GM21717 (cell line): ENCODE results near the gene TSEN54.

Experiments
- ATAC-seq: cut with Tn5 transposase; IDR thresholded peaks from one replicate; pipeline ENCODE4 v1.9.1; 2021; ENCODE audit warnings: mild to moderate bottlenecking, moderate library complexity; ENCODE audit not compliant: unreplicated experiment

The TSEN54 gene

DNA sequence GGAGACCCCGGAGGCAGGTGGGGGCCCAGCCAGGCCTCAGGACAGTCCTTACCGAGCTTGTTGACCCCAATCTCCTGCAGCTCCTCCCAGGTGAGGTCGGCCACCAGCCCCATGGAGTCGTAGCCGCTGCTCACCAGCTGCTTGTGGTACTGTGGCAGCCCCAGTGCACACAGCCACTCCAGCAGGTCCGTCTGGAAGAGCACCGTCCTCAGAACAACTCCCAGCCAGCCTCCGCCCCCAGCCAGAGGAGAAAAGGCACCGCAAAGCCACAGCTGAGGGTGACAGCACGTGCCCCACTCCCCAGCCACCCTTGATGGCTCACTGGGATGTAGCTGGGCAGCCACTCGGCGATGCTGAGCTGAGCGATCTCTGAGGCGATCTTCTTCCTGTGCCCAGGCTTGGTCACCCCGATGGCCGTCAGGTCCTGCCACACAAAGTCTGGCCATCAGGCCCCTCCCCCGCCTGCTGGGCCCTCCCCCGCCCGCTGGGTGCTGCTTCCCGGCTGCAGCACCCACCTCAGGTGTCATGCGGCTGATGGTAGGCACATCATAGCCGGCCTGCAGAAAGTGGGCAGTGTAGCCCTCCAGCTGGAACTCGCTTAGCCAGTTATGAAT, 12.9 kb upstream of the TSEN54 start:
- no peak for ATAC-seq

DNA sequence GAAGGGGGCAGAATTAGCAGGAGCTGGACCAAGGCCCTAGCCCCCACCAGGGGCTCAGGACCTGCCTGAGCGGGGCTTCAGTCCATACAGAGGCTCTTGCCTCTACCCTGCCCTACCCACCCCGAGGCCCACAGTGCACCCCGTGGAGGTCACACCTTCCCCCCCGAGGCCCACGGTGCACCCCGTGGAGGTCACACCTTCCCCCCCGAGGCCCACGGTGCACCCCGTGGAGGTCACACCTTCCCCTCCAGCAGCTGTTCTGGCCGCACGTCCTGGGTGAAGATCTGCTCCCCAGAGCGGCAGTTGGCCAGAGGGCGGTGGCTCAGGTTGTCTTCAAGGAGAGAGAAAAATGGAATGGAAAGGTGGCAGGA, 12.4 kb upstream of the TSEN54 start:
- no peak for ATAC-seq

DNA sequence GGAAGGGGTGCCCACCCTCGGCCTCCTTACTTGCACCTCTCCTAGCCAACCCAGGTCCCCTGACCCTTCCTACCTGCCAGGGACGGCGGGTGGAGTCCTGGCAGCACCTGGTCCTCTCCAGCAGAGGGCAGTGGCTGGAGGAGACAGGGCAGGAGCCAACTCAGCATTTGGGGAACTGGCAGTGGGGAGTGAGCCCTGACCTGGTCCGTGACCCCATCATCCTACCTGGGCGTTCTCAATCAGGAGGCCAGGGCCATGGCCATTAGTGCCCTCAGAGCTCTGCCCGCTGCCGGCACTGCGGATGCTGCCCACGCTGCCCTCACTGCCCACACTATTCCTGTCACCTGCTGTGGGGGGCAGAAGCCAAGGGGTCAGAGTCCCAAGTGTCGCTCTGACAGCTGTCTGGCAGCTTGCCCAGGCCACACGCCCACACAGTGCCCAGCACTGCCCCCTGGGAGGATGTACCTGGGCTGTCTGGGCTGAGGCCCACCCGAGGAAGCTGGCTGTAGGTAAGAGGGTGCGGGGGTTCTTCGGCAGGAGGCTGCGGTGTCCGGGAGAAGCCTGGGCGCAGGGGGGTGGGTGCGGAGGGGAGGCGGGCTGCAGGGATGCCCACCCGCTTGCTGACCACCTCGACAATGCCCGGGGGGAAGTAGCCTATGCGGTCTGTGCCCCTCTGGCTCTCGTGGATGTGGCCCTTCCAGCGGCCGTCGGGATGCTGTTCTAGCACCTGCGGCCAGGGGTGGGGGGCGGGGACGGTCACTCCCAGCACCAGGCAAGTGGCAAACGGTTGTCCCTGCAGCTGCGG, 11.8 kb upstream of the TSEN54 start:
- no peak for ATAC-seq

DNA sequence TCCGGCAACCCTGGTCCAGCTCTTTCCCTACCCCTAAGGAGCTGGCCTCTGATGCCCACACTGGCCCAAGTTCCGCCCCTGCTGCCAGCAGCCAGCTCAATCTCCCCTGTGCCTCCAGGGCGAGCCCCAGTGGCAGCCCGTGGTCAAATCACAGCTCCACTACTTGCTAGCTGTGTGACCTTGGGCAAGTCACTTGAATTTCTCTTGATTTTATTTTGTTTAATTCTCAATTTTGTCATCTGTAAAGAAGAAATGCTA, 11.2 kb upstream of the TSEN54 start:
- no peak for ATAC-seq

DNA sequence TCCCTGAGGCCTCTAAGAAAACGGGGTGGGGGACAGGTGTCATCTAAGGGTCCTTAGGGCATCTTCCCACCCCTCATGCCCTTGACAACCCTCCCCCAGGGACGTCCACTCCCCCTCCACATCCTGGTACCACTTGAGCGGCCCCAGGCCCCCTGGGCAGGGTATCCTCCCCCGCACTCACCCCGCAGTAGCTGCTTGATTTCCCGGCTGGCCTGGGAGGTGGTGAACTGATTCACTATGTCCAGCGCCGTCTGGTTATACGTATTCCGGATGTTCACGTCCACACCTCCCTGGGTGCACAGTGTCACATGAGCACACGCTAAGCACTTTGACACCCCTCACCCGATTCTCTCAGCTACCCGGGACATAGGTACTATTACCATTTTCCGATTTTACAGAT, 10.7 kb upstream of the TSEN54 start:
- ATAC-seq, result no peak

DNA sequence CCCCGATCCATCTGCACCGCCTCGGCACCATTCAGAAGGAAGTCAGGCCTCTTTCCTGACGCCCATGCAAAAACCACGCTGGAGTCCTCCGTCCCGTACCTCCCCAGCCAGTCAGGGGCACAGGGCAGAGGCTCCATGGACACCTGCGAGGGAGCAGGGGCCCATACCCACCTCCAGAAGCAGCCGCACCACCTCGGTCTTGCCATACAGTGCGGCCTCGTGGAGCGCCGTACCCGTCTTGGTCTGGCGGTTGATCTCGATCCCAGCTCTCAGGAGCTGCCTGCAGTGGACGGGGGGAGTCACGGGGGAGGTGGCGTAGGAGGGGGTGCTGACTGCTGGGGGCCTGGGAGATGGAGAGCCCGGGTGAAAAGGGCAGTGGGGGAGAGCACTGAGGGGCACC, 10.2 kb upstream of the TSEN54 start:
- ATAC-seq, result no peak

DNA sequence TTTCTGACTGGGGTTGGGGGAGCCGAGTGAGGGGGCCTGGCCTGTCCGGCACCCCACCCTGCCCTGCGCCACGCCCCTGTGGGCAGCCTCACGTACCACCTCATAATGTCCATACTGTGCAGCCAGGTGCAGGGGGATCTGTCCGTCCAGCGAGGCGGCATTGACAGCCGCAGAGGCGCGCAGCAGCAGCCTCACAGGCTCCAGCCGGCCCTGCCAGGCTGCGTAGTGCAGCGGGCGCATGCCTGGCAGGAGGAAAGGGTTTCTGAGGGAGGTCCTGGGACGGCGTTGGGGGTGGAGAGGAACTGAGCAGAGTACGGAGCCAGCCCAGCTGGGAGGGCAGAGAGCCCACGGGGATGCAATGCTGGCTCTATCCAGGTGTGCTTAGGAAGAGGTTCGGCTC, 9.4 kb upstream of the TSEN54 start:
- ATAC-seq, result no peak

DNA sequence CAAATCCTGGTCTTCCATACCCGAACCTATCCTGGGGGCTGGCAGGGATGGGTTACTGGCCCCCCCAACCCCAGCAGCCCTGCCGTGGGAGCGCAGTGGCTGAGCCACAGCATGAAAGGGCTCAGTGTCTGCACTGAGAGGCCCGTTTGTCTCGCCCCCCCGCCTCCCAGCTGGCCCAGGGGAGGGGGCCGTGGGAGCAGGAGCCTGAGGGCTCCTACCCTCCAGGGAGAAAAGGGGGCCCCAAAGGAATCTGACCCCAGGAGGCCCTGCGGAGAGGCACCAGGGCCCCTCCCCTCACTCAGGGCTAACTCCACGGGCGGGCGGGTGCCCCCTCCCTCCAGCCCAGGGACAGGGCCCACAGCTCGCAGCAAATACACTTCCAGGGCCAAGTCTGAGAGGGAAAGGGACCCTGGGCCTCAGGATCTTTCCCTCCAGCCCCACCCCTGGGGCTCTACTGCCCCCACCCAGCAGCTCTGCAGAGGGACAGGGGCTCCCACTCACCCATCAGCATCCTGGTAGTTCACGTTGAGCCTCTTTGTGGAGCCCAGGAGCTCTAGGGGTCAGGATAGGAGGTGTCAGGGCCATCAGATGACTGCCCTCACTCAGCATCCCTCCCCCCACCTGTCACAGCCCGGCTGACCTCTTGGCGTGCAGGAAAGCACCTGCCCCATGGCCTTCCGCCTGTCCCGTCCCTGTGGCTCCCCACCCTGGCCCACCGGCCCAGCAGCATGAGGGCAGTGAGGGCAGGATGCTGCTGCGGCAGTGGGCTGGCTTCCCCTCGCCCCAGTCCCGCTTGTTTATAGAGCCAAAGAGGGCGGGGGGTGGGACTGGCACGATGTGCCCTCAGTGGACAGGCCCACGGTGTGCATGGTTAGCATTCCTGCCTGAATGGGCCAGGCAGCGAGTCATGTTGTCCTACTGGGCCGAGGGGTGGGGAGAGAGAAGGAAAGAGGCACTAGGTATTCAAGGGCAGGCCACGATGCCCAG, 8.3 kb upstream of the TSEN54 start:
- ATAC-seq, result no peak

DNA sequence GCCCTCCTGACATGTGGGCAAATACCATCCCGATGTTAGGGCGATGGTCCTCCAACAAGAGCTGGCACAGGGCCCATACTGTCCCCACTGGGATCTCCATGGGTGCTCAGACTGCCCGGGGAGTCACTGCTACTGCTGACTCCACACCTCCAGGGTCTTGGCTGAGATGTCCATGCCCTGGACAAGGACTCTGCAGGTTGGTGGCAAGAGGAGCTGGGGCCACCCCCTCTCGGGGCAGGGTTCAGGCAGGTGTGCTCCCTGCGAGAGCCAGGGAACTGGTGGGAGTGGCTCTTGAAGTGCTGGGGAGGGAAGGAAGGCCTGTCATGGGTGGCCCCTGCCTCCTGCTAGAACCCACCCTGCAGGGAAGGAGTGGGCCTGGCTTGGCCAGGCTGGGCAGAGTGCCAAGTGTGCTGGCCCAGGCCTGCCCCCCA, 7.4 kb upstream of the TSEN54 start:
- ATAC-seq, result no peak

DNA sequence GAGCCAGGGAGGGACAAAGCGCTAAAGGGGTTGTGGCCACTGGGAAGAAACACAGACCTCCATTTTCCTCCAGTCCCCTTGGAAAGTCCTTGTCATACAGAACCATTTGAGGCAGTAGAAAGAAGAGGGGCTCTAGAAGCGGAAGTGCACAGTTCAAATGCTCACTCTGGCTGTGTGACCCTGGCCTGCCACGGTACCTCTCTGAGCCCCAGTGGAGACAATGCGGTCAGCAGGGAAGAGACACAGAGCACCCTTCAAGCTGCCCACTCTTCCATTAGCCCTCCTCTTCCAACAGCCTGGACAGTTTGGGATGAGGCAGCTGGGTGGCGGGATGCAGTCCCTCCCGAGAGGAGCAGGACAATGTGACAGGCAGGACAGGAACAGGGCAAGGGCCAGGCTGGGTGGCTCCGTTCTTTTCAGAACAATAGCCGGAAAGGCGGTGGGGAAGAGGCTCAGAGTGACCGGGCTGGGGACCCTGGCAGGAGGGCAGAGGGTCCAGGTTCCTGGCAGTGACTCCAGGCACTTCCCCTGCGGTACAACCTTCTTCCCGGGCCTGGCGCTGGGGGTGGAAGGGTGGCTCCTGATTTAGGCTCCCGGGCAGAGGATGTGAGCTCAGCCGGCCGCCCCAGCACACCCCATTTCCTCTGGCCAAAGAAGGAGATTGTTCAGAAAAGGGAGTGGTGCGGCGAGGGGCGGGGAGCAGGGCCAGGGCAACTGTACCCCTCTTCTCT, 6.6 kb upstream of the TSEN54 start:
- ATAC-seq, result no peak

DNA sequence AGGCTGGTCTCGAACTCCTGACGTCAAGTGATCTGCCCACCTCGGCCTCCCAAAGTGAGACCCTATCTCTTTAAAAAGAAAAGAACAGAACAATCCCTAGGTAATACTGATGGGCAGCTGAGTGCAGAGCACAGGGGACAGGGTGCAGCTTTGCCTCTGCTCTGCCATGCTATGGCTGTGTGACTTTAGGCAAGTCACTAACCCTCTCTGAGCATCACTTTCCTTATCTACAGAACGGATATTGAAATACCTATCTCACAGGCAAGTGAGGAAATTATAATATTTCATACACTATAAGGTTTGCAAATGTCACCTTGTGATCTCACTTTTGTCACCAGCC, 5.1 kb upstream of the TSEN54 start:
- ATAC-seq, result no peak

DNA sequence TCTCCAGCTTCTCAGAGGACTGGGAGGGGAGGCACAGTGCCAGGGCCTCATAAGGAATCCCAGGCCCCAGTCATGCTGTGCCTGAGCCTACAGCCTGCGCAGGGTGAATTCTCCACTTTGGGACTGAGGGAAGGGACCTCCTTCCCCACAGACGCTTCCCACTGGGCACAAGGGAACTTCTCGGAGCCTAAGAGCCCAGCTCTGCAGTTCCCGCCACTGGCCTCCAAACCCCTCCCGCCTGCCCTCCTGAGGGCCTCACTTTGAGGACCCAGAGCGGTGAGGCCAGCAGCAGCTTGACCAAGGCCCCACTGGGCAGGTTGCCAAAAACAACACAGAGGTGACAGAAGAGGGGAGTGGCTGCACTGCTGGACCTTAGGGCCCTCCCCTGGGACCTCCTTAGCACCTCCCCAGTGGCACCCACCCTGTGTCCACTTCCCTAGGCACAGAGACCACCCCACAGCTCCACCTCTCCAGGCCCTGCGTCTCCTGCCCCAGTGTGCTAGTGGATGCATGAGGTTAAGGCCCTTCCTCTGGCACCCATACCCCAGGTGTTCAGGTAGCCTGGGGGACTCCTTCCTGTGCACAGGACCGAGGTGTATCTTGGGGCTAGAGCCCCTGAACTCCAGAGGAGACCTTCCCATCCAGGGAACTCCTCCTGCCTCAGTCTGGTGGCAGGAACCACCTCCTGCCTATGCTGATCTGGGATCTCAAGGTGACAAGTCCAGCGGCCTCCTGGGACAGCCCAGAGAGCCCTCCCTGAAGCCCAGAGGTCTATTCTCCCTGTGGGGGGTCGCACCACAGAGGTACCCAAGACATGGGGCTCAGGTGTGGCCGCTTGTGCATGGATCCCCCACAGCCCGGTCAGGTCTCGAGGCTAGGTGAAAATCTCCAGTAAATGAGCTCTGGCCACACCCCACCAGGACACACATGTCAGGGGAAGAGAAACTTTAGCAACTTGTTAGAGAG, 4.4 kb upstream of the TSEN54 start:
- no peak for ATAC-seq

DNA sequence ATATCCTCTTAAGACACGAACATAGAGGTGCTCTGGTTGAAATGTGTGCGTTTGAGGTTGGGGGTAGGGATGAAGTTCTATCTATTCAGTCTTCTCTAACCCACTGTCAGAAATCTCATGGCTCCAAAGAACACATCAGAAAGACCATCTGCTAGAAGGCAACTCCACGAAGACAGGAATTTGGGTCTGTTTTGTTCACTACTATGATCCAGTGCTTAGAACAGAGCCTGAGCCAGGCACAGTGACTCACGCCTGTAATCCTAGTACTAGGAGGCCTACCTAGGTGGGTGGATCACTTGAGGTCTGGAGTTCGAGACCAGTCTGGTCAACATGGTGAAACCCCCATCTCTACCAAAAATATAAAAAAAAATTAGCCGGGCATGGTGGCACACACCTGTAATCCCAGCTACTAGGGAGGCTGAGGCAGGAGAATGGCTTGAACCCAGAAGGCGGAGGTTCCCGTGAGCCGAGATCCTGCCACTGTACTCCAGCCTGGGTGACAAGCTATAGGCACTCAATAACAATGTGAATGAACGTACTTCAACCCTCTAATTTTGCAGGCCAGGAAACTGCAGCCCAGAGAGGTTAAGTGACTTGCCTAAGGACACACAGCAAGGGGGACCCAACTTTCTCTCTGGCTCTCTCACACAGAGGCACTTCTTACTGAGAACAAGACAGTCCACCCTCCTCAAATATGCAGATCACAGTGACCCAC, 3.2 kb upstream of the TSEN54 start:
- no peak for ATAC-seq

DNA sequence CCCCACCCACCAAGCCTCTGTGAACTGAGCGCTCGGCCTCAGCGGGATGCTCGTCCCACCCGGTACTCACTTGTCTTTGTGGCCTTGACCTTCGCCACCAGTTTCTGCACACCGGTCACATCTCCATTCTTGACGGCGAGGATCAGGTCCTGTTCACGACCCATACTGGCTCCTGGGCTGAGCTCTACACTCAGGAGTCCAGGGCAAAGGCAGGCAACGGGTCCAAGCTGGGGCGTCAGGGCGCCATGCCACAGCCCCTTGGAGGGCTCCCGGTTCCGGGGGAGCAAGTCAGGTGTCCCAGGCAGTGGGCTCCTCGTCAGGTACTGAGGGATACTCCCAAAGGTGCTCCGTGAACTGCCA, 2.7 kb upstream of the TSEN54 start:
- no peak for ATAC-seq

DNA sequence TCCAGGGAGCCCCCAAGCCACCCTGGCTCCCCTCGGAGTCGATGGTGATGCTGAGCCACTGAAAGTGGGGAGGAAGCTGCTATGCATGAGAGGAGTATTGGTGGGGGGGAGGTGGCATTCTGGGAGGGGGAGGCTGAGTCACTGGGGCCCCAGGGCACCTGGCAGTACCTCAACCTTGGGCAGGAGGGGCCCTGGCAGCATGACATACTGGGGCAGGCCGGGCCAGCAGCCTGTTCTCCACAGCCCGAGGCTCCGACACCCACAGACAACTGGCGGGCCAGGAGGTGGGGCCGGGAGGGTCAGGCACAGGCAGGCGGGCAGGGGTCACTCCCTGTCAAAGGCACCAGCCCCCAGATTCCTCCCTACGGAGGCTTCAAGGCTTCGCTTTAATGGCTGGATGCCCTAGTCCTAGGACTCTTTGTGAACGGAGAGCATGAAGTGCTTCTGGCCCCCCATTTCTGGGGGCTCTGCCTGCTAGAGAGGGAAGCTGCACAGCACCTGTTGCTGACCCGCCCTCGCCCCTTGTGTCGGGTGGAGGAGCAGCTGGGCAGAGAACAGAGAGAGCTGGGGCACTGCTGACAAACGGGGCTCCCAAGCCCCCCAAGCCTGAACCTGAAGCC, 1.9 kb upstream of the TSEN54 start:
- ATAC-seq, result no peak

DNA sequence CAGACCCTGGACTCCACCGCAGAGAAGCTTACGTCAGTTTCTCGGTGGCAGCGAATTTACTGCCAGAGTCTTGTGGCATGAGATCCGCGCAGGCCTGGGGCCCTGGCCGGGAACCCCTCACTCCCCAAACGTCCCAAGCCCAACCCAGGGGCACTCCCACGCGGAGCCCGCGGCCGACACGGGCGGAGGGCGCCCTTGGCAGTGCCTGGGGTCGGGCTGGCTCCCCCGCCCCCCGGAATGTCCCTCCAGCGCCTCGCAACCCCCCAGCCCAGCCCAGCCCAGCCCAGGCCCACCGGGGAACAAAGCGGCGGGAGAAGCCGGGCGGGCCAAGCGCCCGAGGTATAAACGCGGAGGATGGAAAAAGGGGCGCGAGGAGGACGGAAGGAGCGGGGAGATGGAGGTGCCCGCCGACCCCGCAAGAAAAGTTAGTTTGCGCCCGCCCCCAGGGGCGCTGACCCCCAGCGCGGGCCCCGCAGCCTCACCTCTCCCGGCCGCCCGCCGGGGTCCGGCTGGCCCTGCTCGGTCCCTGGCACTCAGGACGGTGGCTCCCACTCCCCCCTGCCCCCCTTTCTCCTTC, 1.3 kb upstream of the TSEN54 start:
- ATAC-seq, result peak; percentile 11

DNA sequence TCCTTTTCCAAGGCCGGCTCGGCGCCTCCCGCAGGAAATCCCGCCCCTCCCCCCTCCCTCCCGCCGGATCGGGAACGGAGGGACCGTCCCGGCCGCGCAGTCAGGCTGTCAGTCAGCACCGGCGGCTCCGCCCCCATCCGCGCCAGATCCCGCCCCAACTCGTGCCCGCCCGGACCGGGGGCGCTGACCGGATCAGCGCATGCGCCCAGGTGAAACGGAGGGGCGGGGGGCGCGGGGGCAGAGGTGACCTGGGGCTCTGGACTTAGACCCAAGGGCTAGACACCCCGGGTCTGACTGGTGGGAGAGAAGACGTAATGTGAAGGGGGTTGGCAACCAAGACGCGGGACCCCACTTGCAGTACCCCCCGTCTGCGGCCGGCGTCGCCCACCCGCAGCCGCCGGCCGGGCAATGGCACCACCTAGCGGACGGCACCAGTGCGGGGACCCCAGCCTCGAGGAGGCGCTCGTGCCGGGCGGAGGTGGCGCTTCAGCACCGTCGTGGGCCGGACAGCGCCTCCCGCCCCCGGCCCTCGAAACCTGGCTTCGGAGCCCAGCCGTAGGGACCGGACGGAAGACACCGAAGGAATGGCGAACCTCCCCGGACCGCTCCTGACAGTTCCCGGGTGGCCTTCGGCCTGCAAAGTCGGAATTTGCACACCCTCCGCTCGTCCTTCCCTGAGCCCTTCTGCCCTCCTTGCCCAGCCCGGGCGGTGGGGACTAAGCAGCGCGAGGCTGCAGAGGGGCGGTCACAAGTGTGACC, 653 bp upstream of the TSEN54 start, which contains the start of gene CASKIN2:
Gene CASKIN2, minus strand, starts transcription at position 42 of the 759 bp plus-strand sequence. CDS start 1,733 bp downstream, outside the sequence.
- ATAC-seq, result peak; percentile 43
